ENCODE data around the gene ADAM30.

The ADAM30 gene

GRCh38 chr1:119918301-119918700 is 22.0 kb upstream of the ADAM30 start:
- no peak overlapping the region for H3K4me3 Mint-ChIP-seq
- no peaks in the 10 kb centered on the region for H3K9me3 Mint-ChIP-seq
- no peaks in the 10 kb centered on the region for H3K4me1 Mint-ChIP-seq (ENCODE audit: low read depth in 2 of 2)
- ATAC-seq (replicated peaks) = no peak
- no peaks in the 10 kb centered on the region for H3K27me3 Mint-ChIP-seq
- peaks cover 57% of the 10 kb centered on the region for H3K36me3 Mint-ChIP-seq (ENCODE audit: insufficient read depth)
- no peak for DNase-seq
- H3K27ac Mint-ChIP-seq = peak overlapping the region in 1 of 2 donors; percentile 56

DNA sequence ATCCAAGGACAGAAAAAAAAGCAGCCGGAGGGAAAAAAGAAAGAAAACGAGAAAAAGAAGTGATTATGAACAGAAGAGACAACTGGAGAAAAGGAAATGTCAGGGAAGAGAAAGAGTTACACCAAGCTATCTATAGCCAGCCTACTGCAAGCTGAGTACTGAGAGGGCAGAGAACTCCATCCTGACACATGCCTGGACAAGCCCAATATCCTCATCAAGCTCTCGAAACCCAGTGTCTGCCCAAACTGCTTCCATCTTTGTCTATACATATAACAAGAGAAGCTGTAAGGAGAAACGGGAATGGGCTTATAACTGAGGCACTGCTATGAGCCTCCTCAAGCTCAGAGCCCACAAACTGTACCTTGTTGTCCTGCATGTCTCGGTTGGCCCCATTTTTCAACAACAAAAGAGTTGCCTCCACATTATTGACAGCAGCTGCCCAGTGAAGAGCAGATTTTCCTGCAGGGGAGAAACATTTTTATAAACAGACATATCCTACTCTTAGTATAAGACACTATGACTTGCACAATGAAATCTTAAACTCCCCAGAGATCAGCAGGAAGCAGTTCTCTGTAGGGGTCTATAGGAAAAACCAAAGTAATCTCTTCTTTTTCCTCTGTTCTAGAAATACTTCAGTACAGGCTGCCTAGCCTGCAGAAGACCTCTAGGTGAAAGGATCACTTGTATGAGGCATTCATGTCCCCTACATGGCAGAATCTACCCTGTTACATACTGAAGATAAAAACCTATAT is 21.2 kb upstream of the ADAM30 start:
- Mint-ChIP-seq H3K4me1 (ENCODE audit: low read depth in 2 of 2) (no peaks in the 10 kb centered on the region), H3K27me3 (no peaks in the 10 kb centered on the region), H3K9me3 (no peaks in the 10 kb centered on the region), H3K36me3 (ENCODE audit: insufficient read depth) (peaks cover 54% of the 10 kb centered on the region), H3K27ac (no peak overlapping the region), H3K4me3 (no peak overlapping the region)
- ATAC-seq (replicated peaks) (no peak), DNase-seq (no peak)

GRCh38 chr1:119915517-119915916 is 19.2 kb upstream of the ADAM30 start:
- Mint-ChIP-seq H3K4me3 (no peak overlapping the region), H3K27me3 (no peaks in the 10 kb centered on the region), H3K9me3 (no peaks in the 10 kb centered on the region), H3K4me1 (ENCODE audit: low read depth in 2 of 2) (peaks cover 0 to 5% of the 10 kb centered on the region in 2 donors), H3K27ac (peak overlapping the region in 1 of 2 donors; percentile 62), H3K36me3 (ENCODE audit: insufficient read depth) (peaks cover 38% of the 10 kb centered on the region)
- ATAC-seq (replicated peaks) (no peak), DNase-seq (no peak)

- Mint-ChIP-seq H3K27ac (no peak overlapping the region), H3K4me1 (ENCODE audit: low read depth in 2 of 2) (peaks cover 0 to 7% of the 10 kb centered on the region in 2 donors), H3K36me3 (ENCODE audit: insufficient read depth) (peaks cover 28% of the 10 kb centered on the region), H3K9me3 (no peaks in the 10 kb centered on the region), H3K27me3 (no peaks in the 10 kb centered on the region), H3K4me3 (no peak overlapping the region)
- DNase-seq (no peak), ATAC-seq (replicated peaks) (no peak)
Observed at GRCh38 chr1:119914071-119914470, 17.8 kb upstream of the ADAM30 start.

DNA sequence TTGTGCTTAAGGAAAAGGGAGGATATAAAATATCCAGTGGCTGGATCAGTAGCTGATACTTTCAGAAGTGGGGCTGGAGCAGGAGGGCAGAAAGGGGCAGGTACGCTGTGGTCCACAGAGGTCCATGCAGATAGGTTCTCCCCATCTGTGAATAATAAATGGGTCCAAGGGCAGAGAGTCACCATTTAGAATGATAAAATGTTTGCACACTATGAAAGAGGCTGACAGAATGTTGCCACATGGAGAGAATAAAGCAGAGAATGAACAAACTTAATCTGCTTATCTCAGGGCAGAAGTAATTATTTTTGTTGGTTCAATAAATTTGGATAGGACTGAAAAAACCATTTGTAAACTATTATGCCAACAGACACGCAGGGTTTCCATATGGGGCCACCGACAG is 16.6 kb upstream of the ADAM30 start:
- Mint-ChIP-seq H3K9me3 (no peaks in the 10 kb centered on the region), H3K36me3 (ENCODE audit: insufficient read depth) (peaks cover 19% of the 10 kb centered on the region), H3K4me3 (no peak overlapping the region), H3K4me1 (ENCODE audit: low read depth in 2 of 2) (peaks cover 0 to 7% of the 10 kb centered on the region in 2 donors), H3K27ac (no peak overlapping the region), H3K27me3 (no peaks in the 10 kb centered on the region)
- DNase-seq (no peak), ATAC-seq (replicated peaks) (no peak)

DNA sequence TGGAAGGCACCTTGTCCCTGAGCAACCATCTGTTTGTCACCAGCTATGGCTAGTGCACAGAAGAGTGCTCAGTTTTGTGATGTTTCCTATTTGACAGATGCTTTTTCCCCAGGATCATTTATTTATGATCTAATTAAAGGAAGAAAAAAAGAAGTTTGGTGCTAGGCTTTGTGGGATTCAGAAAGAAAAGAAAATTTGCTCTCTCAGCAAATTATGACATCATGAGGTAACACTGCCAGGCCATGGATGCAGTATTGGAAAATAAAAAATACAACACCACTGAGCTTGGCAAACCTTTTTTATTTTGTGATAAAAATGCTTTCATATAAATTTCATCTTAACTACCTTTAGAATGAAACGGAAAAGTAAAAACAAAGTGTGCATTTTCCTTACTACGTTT is 15.5 kb upstream of the ADAM30 start:
- H3K9me3 Mint-ChIP-seq = no peaks in the 10 kb centered on the region
- no peak overlapping the region for H3K4me3 Mint-ChIP-seq
- no peak overlapping the region for H3K27ac Mint-ChIP-seq
- ATAC-seq (replicated peaks) = no peak
- H3K36me3 Mint-ChIP-seq (ENCODE audit: insufficient read depth) = peaks cover 19% of the 10 kb centered on the region
- peaks cover 0 to 7% of the 10 kb centered on the region in 2 donors for H3K4me1 Mint-ChIP-seq (ENCODE audit: low read depth in 2 of 2)
- H3K27me3 Mint-ChIP-seq = peaks cover 0 to 1% of the 10 kb centered on the region in 2 donors
- no peak for DNase-seq

DNA sequence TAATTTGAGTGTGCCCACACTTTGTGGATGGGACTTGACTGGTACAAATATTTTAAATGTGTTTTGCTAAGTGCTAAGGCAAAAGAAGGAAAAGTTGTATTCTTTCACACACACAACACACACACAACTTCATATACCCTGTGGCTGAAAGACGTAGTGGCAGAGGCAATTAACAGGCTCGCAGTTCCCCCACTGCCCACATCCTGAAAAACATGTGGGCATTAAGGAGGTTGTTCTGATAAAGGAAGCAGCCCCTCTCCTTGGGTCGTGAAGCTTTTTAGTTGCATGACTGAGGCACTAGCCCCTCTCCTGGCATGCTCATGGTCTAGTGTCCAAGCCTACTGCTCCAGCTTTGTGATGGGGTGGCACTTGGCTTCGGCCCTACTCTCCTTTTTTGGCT is 14.3 kb upstream of the ADAM30 start:
- Mint-ChIP-seq H3K4me3 (no peak overlapping the region), H3K36me3 (ENCODE audit: insufficient read depth) (peaks cover 12% of the 10 kb centered on the region), H3K27ac (no peak overlapping the region), H3K9me3 (peaks cover 0 to 7% of the 10 kb centered on the region in 2 donors), H3K27me3 (peaks cover 10 to 11% of the 10 kb centered on the region in 2 donors), H3K4me1 (ENCODE audit: low read depth in 2 of 2) (peaks cover 0 to 7% of the 10 kb centered on the region in 2 donors)
- DNase-seq (no peak), ATAC-seq (replicated peaks) (no peak)

DNA sequence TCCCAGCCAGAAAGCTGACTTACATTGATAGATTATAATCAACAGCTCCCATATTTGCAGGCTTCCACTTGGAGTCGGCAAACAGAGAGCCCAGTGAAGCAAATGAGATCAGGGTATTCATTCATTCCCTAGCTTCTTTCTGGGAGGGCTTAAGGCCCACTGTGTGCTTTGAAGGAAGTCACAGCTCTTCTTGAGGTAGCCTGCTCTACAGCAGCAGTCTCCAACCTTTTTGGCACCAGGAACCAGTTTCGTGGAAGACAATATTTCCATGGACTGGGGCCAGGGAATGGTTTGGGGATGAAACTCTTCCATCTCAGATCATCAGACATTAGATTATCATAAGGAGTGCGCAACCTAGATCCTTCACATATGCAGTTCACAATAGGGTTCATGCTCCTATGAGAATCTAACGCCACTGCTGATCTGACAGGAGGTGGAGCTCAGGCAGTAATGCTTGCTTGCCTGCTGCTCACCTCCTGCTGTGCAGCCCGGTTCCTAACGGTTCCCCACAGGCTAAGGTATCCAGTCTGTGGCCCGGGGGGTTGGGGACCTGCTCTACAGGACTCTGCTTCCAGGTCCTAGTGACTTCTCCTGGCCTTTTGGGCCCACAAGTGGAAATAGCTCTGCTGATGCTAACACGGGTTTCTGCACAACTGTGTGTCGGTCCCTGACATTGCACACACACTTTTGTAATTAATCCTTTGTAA is 13.7 kb upstream of the ADAM30 start:
- Mint-ChIP-seq H3K9me3 (peaks cover 0 to 9% of the 10 kb centered on the region in 2 donors), H3K4me1 (ENCODE audit: low read depth in 2 of 2) (peaks cover 0 to 7% of the 10 kb centered on the region in 2 donors), H3K27me3 (peaks cover 12 to 16% of the 10 kb centered on the region in 2 donors), H3K36me3 (ENCODE audit: insufficient read depth) (peaks cover 6% of the 10 kb centered on the region), H3K4me3 (no peak overlapping the region), H3K27ac (no peak overlapping the region)
- no peak for ATAC-seq (replicated peaks)
- DNase-seq = no peak

- no peak overlapping the region for H3K27ac Mint-ChIP-seq
Observed at GRCh38 chr1:119908661-119909060, 12.3 kb upstream of the ADAM30 start.

DNA sequence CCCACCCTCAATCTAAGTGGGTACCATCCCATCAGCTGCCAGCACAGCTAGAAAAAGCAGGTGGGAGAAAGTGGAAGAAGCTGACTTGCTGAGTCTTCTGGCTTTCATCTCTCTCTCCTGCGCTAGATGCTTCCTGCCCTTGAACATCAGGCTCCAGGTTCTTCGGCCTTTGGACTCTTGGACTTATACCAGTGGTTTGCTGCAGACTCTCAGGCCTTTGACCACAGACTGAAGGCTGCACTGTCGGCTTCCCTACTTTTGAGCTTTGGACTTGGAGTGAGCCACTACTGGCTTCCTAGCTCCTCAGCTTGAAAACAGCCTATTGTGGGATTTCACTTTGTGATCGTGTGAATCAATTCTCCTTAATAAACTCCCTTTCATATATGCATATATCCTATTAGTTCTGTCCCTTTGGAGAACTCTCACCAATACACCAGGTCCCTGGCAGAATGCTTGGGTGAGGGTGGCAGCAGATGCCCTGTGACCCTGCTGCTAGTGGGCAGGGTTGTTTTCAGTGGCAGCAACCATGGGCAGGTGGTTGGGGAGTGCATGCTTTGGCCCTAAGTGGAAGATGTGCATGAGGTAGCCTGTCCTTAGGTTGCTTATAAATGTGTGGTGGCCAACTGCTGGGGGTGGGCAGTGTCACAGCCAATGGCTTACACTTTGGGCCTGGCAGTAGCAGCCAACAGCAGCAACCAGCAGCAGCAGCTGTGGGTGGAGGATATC is 10.8 kb upstream of the ADAM30 start:
- H3K27me3 Mint-ChIP-seq = peaks cover 22 to 27% of the 10 kb centered on the region in 2 donors
- DNase-seq (no peak), ATAC-seq (replicated peaks) (no peak)
- H3K4me3 Mint-ChIP-seq = no peak overlapping the region
- H3K36me3 Mint-ChIP-seq (ENCODE audit: insufficient read depth) = no peaks in the 10 kb centered on the region
- H3K9me3 Mint-ChIP-seq = peaks cover 0 to 9% of the 10 kb centered on the region in 2 donors
- H3K27ac Mint-ChIP-seq = no peak overlapping the region
- peaks cover 0 to 7% of the 10 kb centered on the region in 2 donors for H3K4me1 Mint-ChIP-seq (ENCODE audit: low read depth in 2 of 2)

More at GRCh38 chr1:119908661-119909060, 12.3 kb upstream of the ADAM30 start:
- Mint-ChIP-seq H3K4me3 (no peak overlapping the region), H3K4me1 (ENCODE audit: low read depth in 2 of 2) (peaks cover 0 to 7% of the 10 kb centered on the region in 2 donors), H3K9me3 (peaks cover 0 to 9% of the 10 kb centered on the region in 2 donors), H3K36me3 (ENCODE audit: insufficient read depth) (peaks cover 5% of the 10 kb centered on the region), H3K27me3 (peaks cover 17% of the 10 kb centered on the region in 2 donors)
- no peak for DNase-seq
- ATAC-seq (replicated peaks) = no peak

DNA sequence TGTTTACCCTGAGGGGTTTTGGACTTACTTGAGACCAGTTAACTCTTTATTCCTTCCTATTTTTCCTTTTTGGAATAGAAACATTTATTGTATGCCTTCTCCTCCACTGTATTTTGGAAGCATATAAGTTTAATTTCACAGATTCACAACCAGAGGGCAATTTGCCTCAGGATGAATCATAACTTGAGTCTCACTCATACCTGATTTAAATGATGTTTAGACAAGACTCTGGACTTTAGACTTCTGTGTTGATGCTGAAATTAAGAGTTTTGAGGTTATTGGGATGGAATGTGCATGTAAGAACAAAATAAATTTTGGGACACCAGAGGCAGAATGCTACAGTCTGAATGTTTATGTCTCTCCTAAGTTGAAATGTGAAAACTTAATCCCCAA is 7.1 kb upstream of the ADAM30 start:
- peaks cover 0 to 9% of the 10 kb centered on the region in 2 donors for H3K9me3 Mint-ChIP-seq
- peaks cover 29 to 32% of the 10 kb centered on the region in 2 donors for H3K27me3 Mint-ChIP-seq
- no peak for DNase-seq
- H3K4me1 Mint-ChIP-seq (ENCODE audit: low read depth in 2 of 2) = no peaks in the 10 kb centered on the region
- no peak overlapping the region for H3K27ac Mint-ChIP-seq
- no peaks in the 10 kb centered on the region for H3K36me3 Mint-ChIP-seq (ENCODE audit: insufficient read depth)
- ATAC-seq (replicated peaks) = no peak
- no peak overlapping the region for H3K4me3 Mint-ChIP-seq

DNA sequence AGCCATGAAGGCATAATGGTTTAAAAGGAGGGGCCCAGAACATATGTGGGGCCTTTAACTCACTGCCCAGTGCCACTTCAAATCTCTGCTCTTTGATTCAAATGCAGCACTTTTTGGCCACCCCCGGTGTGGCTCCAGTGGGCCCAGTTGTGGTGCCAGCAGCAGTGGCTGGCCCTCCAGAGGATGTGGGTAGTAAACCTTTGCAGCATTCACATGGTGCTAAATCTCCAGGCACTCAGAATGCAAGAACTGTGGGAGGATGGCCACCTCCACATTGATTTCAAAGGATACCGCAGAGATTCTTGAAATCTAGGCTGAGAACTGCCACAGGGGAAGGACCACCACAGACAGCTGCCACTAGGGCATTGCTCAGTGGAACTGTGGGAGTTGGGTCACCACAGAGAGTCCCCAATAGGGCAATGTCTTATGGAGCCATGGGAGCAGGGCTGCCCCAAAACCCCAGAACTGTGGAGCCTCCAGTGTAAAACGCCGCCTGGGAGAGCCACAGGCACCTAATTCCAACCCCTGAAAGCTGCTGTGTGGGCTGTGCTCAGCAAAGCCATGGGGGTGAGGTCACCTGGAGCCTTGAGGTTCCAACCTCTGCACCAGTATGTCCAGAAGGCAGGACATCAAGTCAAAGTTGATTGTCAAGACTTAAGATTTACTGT is 6.6 kb upstream of the ADAM30 start:
- ATAC-seq (replicated peaks) = no peak
- no peak overlapping the region for H3K27ac Mint-ChIP-seq

More for the DNA sequence above, 6.6 kb upstream of the ADAM30 start:
- no peak overlapping the region for H3K4me3 Mint-ChIP-seq
- DNase-seq = no peak
- peaks cover 0 to 9% of the 10 kb centered on the region in 2 donors for H3K9me3 Mint-ChIP-seq
- peaks cover 29 to 32% of the 10 kb centered on the region in 2 donors for H3K27me3 Mint-ChIP-seq
- no peaks in the 10 kb centered on the region for H3K36me3 Mint-ChIP-seq (ENCODE audit: insufficient read depth)
- no peaks in the 10 kb centered on the region for H3K4me1 Mint-ChIP-seq (ENCODE audit: low read depth in 2 of 2)
